ENCODE results near the gene TLL2. TPM values are rescaled to one million over a fixed set of nuclear protein-coding genes. Genes with fewer than 3 reads are reported as not detected.

Gene TLL2
- total and polyA plus RNA-seq, 7 donors = 0.22 to 0.64 (median 0.32) TPM

GRCh38 chr10:96446966-96447596, 66.6 kb downstream of the TLL2 start:
- no peak for ATAC-seq
- no peak for TF ChIP-seq CTCF (IDR thresholded peaks at IDR 0.05)
- WGBS, 3 donors = 63 to 77% (median 68%) methylated on average over 10 of the region's 10 CpGs
- DNase-seq = no peak
- intact Hi-C loops (cut with DNase I) = no loop called here
- no peaks in the 10 kb centered on the region for H3K36me3 ChIP-seq (ENCODE audit: insufficient read depth in 1 of 2, low read depth in 1 of 2)
- no peaks in the 10 kb centered on the region for H3K9me3 ChIP-seq
- no peak overlapping the region for H3K4me3 ChIP-seq
- H3K4me1 ChIP-seq = peaks cover 9% of the 10 kb centered on the region
- no peak overlapping the region for H3K27ac ChIP-seq
- no peaks in the 10 kb centered on the region for H3K27me3 ChIP-seq (ENCODE audit: insufficient read depth in 3 of 3, low read length in 2 of 3)

- ATAC-seq = no peak
Measured at GRCh38 chr10:96441987-96442643, 71.6 kb downstream of the TLL2 start.

DNA sequence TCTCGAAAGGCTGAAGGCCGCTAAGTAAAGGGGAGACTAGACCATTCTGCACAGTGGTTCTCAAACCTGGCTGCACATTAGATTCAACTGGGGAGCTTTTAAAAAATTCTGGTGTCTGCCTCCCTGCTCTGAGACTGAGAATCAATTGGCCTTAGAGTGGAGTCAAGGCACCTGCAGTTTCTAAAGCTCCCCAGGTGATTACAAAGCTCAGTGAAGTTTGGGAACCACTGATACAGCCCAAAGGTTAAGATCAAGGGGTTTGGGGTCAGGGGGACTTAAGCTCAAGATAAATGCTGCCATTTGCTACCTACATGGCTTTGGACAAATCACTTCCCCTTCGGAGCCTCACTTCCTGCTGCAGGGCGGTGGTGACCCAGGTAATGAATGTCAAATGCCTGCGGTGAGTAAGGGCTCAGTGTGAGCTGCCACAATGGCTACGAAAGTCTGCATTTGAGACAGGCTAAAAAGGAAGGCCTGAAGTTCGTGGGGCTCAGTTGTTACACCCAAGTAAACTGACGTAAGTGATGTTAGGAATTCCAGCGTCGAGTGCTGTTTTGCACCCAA, 72.3 kb downstream of the TLL2 start:
- Histone ChIP-seq H3K36me3 (ENCODE audit: insufficient read depth in 1 of 2, low read depth in 1 of 2) (no peaks in the 10 kb centered on the region), H3K4me1 (peaks cover 4% of the 10 kb centered on the region), H3K4me3 (no peak overlapping the region), H3K27me3 (ENCODE audit: insufficient read depth in 3 of 3, low read length in 2 of 3) (no peaks in the 10 kb centered on the region), H3K27ac (no peak overlapping the region), H3K9me3 (no peaks in the 10 kb centered on the region)
- ATAC-seq (no peak), DNase-seq (no peak)
- no peak for TF ChIP-seq CTCF (IDR thresholded peaks at IDR 0.05)
- WGBS, 3 donors = 73 to 79% (median 75%) methylated on average over 10 of the region's 10 CpGs
- intact Hi-C loops (cut with DNase I) = no loop called here

More at GRCh38 chr10:96441987-96442643, 71.6 kb downstream of the TLL2 start:
- peaks cover 4% of the 10 kb centered on the region for H3K4me1 ChIP-seq
- WGBS, 3 donors = 59 to 67% (median 64%) methylated on average over 13 of the region's 13 CpGs
- H3K27ac ChIP-seq = no peak overlapping the region
- no peaks in the 10 kb centered on the region for H3K9me3 ChIP-seq
- H3K27me3 ChIP-seq (ENCODE audit: insufficient read depth in 3 of 3, low read length in 2 of 3) = no peaks in the 10 kb centered on the region
- intact Hi-C loops (cut with DNase I) = no loop called here
- DNase-seq = no peak
- no peak overlapping the region for H3K4me3 ChIP-seq
- no peaks in the 10 kb centered on the region for H3K36me3 ChIP-seq (ENCODE audit: insufficient read depth in 1 of 2, low read depth in 1 of 2)
- TF ChIP-seq CTCF (IDR thresholded peaks at IDR 0.05) = no peak

- Histone ChIP-seq H3K27me3 (ENCODE audit: insufficient read depth in 3 of 3, low read length in 2 of 3) (no peaks in the 10 kb centered on the region), H3K4me3 (no peak overlapping the region), H3K9me3 (peaks cover 2% of the 10 kb centered on the region), H3K27ac (no peak overlapping the region), H3K36me3 (ENCODE audit: insufficient read depth in 1 of 2, low read depth in 1 of 2) (no peaks in the 10 kb centered on the region), H3K4me1 (peaks cover 4% of the 10 kb centered on the region)
- DNase-seq (no peak), ATAC-seq (peak in 1 of 4 donors; percentile 33)
- no peak for TF ChIP-seq CTCF (IDR thresholded peaks at IDR 0.05)
- 21 to 33% (median 23%) methylated on average over 10 of the region's 10 CpGs for WGBS, 3 donors
- intact Hi-C loops (cut with DNase I) = no loop called here
Measured at GRCh38 chr10:96440361-96441292, 73.1 kb downstream of the TLL2 start.
